Fibroblast of lung (primary cell): Measurements from ENCODE around the gene RIMS3. TPM values are rescaled to one million over a fixed set of nuclear protein-coding genes. Genes with fewer than 3 reads are reported as not detected.

Source experiments
- DNase-seq, 2 donors: peaks; one replicate each; pipeline versions ENCODE4 v3.0.0 to v3.0.0-alpha.2; 2010; ENCODE audit warnings: low read depth in 2 of 2
- H2AFZ ChIP-seq: 2 replicates; pipeline ENCODE4 v1.5.1; 2012; ENCODE audit warnings: low read length, control low read depth, inconsistent platforms
- H3K27ac ChIP-seq: 2 replicates; pipeline ENCODE4 v1.5.1; 2011; ENCODE audit warnings: low read length, control low read depth; ENCODE audit not compliant: insufficient read depth
- H3K27me3 ChIP-seq: 2 replicates; pipeline ENCODE4 v1.5.1; 2011; ENCODE audit warnings: mild to moderate bottlenecking, low read length; ENCODE audit not compliant: control insufficient read depth, insufficient read depth
- H3K36me3 ChIP-seq: 2 replicates; pipeline ENCODE4 v1.5.1; 2011; ENCODE audit warnings: low read length; ENCODE audit not compliant: control insufficient read depth, insufficient read depth
- H3K4me1 ChIP-seq: 2 replicates; pipeline ENCODE4 v1.5.1; 2011; ENCODE audit warnings: low read length; ENCODE audit not compliant: control insufficient read depth, insufficient read depth; ENCODE audit errors: extremely low read depth
- H3K4me2 ChIP-seq: 2 replicates; pipeline ENCODE4 v1.5.1; 2011; ENCODE audit warnings: low read length, control low read depth; ENCODE audit not compliant: insufficient read depth; ENCODE audit errors: extremely low read depth
- H3K4me3 ChIP-seq, 4 experiments: fragments of 200-600 bp in 1 of 4; sonication (generic) in 1 of 4; replicated peaks in 1 of 4; 2 replicates each; pipeline ENCODE4 v1.5.1; 2011 to 2016; ENCODE audit warnings: low read length in 4 of 4, low read depth in 3 of 4, mild to moderate bottlenecking in 3 of 4, control low read depth in 2 of 4, inconsistent platforms in 1 of 4, mixed read lengths in 1 of 4; ENCODE audit not compliant: insufficient read depth in 1 of 4; ENCODE audit errors: control extremely low read depth in 1 of 4
- H3K79me2 ChIP-seq: 2 replicates; pipeline ENCODE4 v1.5.1; 2012; ENCODE audit warnings: mild to moderate bottlenecking, low read length, inconsistent platforms; ENCODE audit not compliant: control insufficient read depth, insufficient read depth
- H3K9ac ChIP-seq: 2 replicates; pipeline ENCODE4 v1.5.1; 2011; ENCODE audit warnings: mild to moderate bottlenecking, low read length, control low read depth; ENCODE audit not compliant: insufficient read depth
- H3K9me3 ChIP-seq: 2 replicates; pipeline ENCODE4 v1.5.1; 2012; ENCODE audit warnings: low read depth, low read length; ENCODE audit not compliant: control insufficient read depth, insufficient read depth
- H4K20me1 ChIP-seq: 2 replicates; pipeline ENCODE4 v1.5.1; 2011; ENCODE audit warnings: low read length; ENCODE audit not compliant: control insufficient read depth, insufficient read depth; ENCODE audit errors: extremely low read depth
- CTCF ChIP-seq, 2 donors: IDR thresholded peaks in 1 of 2; conservative IDR thresholded peaks in 1 of 2; 1 replicate in 1 of 2; 2 replicates in 1 of 2; pipeline ENCODE4 v1.5.1; 2011 to 2012; ENCODE audit warnings: low read length in 2 of 2, control low read depth in 1 of 2, inconsistent platforms in 1 of 2, low read depth in 1 of 2, mild to moderate bottlenecking in 1 of 2
- EZH2 ChIP-seq: IDR thresholded peaks from 2 replicates; pipeline ENCODE4 v1.5.1; 2012; ENCODE audit warnings: low read length, control low read depth, mild to moderate bottlenecking; ENCODE audit errors: missing control alignments
- polyA plus RNA-seq, 2 donors: library from polyadenylated mRNA; depleted of rRNA in 1 of 2; stranded (reverse) in 1 of 2; unstranded in 1 of 2; fragments of >200 nt; gene quantifications; 2 replicates each; pipeline ENCODE4 v1.2.1, GENCODE V29; 2011 to 2012; ENCODE audit warnings: missing spikeins in 1 of 2
- total RNA-seq: library from RNA; depleted of rRNA; stranded (reverse); fragments of >200 nt; gene quantifications from 2 replicates; pipeline ENCODE4 v1.2.1, GENCODE V29; 2014

RIMS3 gene
- total and polyA plus RNA-seq, 2 donors (not counting 1 experiment from before 2014, with no cell fraction given), result 0.11 to 0.33 TPM

- no peak for DNase-seq
- Histone ChIP-seq H3K36me3 (no peaks in the 10 kb centered on the region), H3K4me3 (no peak overlapping the region), H2AFZ (no peak overlapping the region), H3K9ac (no peak overlapping the region), H3K27ac (no peak overlapping the region), H3K27me3 (no peaks in the 10 kb centered on the region), H3K4me1 (no peaks in the 10 kb centered on the region), H3K79me2 (no peaks in the 10 kb centered on the region), H4K20me1 (no peaks in the 10 kb centered on the region), H3K4me2 (no peak overlapping the region), H3K9me3 (no peaks in the 10 kb centered on the region)
- TF ChIP-seq EZH2, result no peak
- no peak for TF ChIP-seq CTCF (conservative IDR thresholded peaks at IDR 0.05 in 1 of 2, IDR thresholded peaks at IDR 0.05 in 1 of 2; ENCODE audit: low read depth in 1 of 2, low read length in 2 of 2)
These were observed 36.6 kb downstream of the RIMS3 start for GRCh38 chr1:40628903-40629292.

GRCh38 chr1:40627987-40628902 lies 37.2 kb downstream of the RIMS3 start:
- H3K4me2 ChIP-seq, result no peak overlapping the region
- no peaks in the 10 kb centered on the region for H4K20me1 ChIP-seq
- TF ChIP-seq CTCF (conservative IDR thresholded peaks at IDR 0.05 in 1 of 2, IDR thresholded peaks at IDR 0.05 in 1 of 2; ENCODE audit: low read depth in 1 of 2, low read length in 2 of 2) (no peak), EZH2 (no peak)
- H3K79me2 ChIP-seq, result no peaks in the 10 kb centered on the region
- no peak overlapping the region for H3K9ac ChIP-seq
- H3K4me3 ChIP-seq, result no peak overlapping the region
- H2AFZ ChIP-seq, result no peak overlapping the region
- no peak overlapping the region for H3K27ac ChIP-seq
- H3K9me3 ChIP-seq, result no peaks in the 10 kb centered on the region
- no peaks in the 10 kb centered on the region for H3K4me1 ChIP-seq
- no peak for DNase-seq
- no peaks in the 10 kb centered on the region for H3K36me3 ChIP-seq
- no peaks in the 10 kb centered on the region for H3K27me3 ChIP-seq

- Histone ChIP-seq H3K27ac (no peak overlapping the region), H2AFZ (no peak overlapping the region), H3K36me3 (no peaks in the 10 kb centered on the region), H3K9me3 (no peaks in the 10 kb centered on the region), H3K4me1 (no peaks in the 10 kb centered on the region), H3K4me3 (no peak overlapping the region), H4K20me1 (no peaks in the 10 kb centered on the region), H3K9ac (no peak overlapping the region), H3K27me3 (peaks cover 3% of the 10 kb centered on the region), H3K79me2 (no peaks in the 10 kb centered on the region), H3K4me2 (no peak overlapping the region)
- no peak for DNase-seq
- no peak for TF ChIP-seq EZH2
- no peak for TF ChIP-seq CTCF (conservative IDR thresholded peaks at IDR 0.05 in 1 of 2, IDR thresholded peaks at IDR 0.05 in 1 of 2; ENCODE audit: low read depth in 1 of 2, low read length in 2 of 2)
These were observed 39.1 kb downstream of the RIMS3 start for GRCh38 chr1:40626383-40626770.
